HG02885 (cell line): ENCODE results near the gene CAPRIN2.
A peak's percentile ranks its signal among the peaks of the same experiment; 100 is the strongest.

ENCODE experiments used
- ATAC-seq: cut with Tn5 transposase; IDR thresholded peaks from one replicate; pipeline ENCODE4 v1.9.1; 2021; ENCODE audit warnings: mild to moderate bottlenecking; ENCODE audit not compliant: unreplicated experiment, poor library complexity

The CAPRIN2 gene

GRCh38 chr12:30754750-30755394, at the start of gene CAPRIN2:
TSS of gene CAPRIN2 (minus strand) at chr12:30754951. CDS start at chr12:30753520, 1,431 bp downstream.
- ATAC-seq: peak; percentile 94

GRCh38 chr12:30797689-30798088, 42.9 kb upstream of the CAPRIN2 start:
- no peak for ATAC-seq

GRCh38 chr12:30796891-30797371, 42.2 kb upstream of the CAPRIN2 start:
- no peak for ATAC-seq

- ATAC-seq: peak; percentile 22
These were observed 41.6 kb upstream of the CAPRIN2 start for GRCh38 chr12:30796313-30796780.

GRCh38 chr12:30795410-30796312, 40.9 kb upstream of the CAPRIN2 start:
- ATAC-seq: peak; percentile 93

- no peak for ATAC-seq
These were observed 40.0 kb upstream of the CAPRIN2 start for GRCh38 chr12:30794591-30795409.

GRCh38 chr12:30794020-30794419, 39.3 kb upstream of the CAPRIN2 start:
- ATAC-seq: no peak

GRCh38 chr12:30792648-30793499, 38.1 kb upstream of the CAPRIN2 start:
- no peak for ATAC-seq

- no peak for ATAC-seq
These were observed 37.3 kb upstream of the CAPRIN2 start for GRCh38 chr12:30792085-30792484.

- no peak for ATAC-seq
These were observed 34.0 kb upstream of the CAPRIN2 start for GRCh38 chr12:30788754-30789153.

GRCh38 chr12:30785630-30786029, 30.9 kb upstream of the CAPRIN2 start:
- ATAC-seq: no peak

- ATAC-seq: no peak
These were observed 29.8 kb upstream of the CAPRIN2 start for GRCh38 chr12:30784508-30784907.

GRCh38 chr12:30783946-30784345, 29.2 kb upstream of the CAPRIN2 start:
- no peak for ATAC-seq

- no peak for ATAC-seq
These were observed 27.8 kb upstream of the CAPRIN2 start for GRCh38 chr12:30782316-30783173.

- ATAC-seq: no peak
These were observed 24.8 kb upstream of the CAPRIN2 start for GRCh38 chr12:30779578-30779977.

- ATAC-seq: no peak
These were observed 24.4 kb upstream of the CAPRIN2 start for GRCh38 chr12:30779178-30779577.

GRCh38 chr12:30774599-30774998, 19.8 kb upstream of the CAPRIN2 start:
- no peak for ATAC-seq

GRCh38 chr12:30769802-30770201, 15.1 kb upstream of the CAPRIN2 start:
- no peak for ATAC-seq

- ATAC-seq: no peak
These were observed 9.5 kb upstream of the CAPRIN2 start for GRCh38 chr12:30764251-30764650.
